ENCODE measurements around the gene PTPRJ. TPM values are rescaled to one million over a fixed set of nuclear protein-coding genes. Genes with fewer than 3 reads are reported as not detected.

The PTPRJ gene
- total and polyA plus RNA-seq, 7 donors: 2.4 to 23.3 (median 10.2) TPM

DNA sequence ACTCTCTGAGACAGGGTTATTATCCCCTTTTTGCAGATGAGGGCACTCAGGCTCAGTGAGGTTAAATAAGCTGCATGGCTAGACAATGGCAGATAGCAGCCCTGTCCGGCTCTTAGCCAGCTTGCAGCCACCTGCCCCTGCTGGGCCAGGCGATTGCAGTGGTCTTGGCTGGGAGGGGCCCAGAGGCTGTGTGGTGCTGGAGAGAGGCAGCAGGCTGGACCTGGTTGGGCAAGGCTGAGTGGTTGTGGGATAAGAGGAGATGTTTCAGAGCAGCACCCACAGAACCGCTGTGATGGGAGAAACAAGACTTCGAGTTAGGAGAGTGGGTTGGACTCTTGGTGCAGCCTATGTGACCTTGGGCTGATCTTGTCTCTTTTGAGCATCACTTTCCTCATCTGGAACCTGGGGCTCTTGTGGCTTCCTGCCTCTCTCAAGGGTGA, 25.5 kb downstream of the PTPRJ start:
- Histone ChIP-seq H3K4me3 (no peak overlapping the region), H3K4me1 (peaks cover 0 to 68% (median 43%) of the 10 kb centered on the region in 4 donors), H3K36me3 (no peaks in the 10 kb centered on the region), H3K27me3 (no peaks in the 10 kb centered on the region), H3K27ac (peak overlapping the region in 2 of 4 donors; percentile 67 to 76), H3K9me3 (no peaks in the 10 kb centered on the region)
- TF ChIP-seq, protein P1, sequence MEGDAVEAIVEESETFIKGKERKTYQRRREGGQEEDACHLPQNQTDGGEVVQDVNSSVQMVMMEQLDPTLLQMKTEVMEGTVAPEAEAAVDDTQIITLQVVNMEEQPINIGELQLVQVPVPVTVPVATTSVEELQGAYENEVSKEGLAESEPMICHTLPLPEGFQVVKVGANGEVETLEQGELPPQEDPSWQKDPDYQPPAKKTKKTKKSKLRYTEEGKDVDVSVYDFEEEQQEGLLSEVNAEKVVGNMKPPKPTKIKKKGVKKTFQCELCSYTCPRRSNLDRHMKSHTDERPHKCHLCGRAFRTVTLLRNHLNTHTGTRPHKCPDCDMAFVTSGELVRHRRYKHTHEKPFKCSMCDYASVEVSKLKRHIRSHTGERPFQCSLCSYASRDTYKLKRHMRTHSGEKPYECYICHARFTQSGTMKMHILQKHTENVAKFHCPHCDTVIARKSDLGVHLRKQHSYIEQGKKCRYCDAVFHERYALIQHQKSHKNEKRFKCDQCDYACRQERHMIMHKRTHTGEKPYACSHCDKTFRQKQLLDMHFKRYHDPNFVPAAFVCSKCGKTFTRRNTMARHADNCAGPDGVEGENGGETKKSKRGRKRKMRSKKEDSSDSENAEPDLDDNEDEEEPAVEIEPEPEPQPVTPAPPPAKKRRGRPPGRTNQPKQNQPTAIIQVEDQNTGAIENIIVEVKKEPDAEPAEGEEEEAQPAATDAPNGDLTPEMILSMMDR (IDR thresholded peaks at IDR 0.05): no peak
- TF ChIP-seq POLR2A (IDR thresholded peaks at IDR 0.05) (no peak), POLR2AphosphoS5 (IDR thresholded peaks at IDR 0.05) (no peak), EP300 (IDR thresholded peaks at IDR 0.05) (no peak)
- intact Hi-C loops (cut with DNase I): no loop called here
- DNase-seq: no peak
- 67 to 78% methylated on average over 4 of the region's 4 CpGs for WGBS, 2 donors

DNA sequence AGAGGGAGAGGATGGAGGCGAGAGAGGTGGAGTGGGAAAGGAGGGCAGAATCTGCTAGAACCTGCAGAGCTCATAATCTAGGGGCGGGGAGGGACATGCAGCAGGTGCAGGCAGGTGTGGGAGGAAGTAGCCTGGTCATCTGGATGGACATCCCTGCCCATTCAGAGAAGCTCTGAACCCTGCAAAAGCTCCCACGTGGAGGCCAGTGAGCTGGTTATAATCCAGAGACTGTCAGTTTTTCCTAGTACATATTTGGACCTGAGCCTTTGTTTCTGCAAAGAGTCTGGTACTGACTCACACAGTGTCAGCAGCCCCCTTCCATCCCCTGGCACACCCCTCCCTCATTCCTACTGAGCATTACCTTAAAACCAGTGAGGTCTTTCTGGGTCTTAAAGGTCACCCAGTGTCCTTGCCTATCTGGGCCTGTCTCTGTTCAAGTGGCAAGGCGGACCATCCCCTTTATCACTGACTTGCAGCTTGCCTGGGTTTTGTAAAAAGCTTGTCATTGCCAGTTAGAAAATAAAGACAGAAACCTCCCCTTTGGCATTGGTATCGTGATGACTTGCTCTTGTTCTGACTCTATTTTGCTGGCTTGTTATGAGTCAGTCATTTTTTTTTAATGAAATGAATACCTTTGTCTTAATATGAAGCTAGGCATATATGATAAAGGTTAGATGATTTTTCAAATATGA, 26.1 kb downstream of the PTPRJ start:
- 66 to 73% methylated on average over 5 of the region's 5 CpGs for WGBS, 2 donors
- no peaks in the 10 kb centered on the region for H3K9me3 ChIP-seq
- H3K4me1 ChIP-seq: peaks cover 0 to 62% (median 41%) of the 10 kb centered on the region in 4 donors
- TF ChIP-seq EP300 (IDR thresholded peaks at IDR 0.05): no peak
- TF ChIP-seq POLR2A (IDR thresholded peaks at IDR 0.05): no peak
- TF ChIP-seq, protein P1 (IDR thresholded peaks at IDR 0.05): no peak
- peak in 3 of 4 donors; percentile 36 to 64 (median 49) for TF ChIP-seq POLR2AphosphoS5 (IDR thresholded peaks at IDR 0.05)
- intact Hi-C loops (cut with DNase I): no loop called here
- no peak for DNase-seq
- H3K36me3 ChIP-seq: no peaks in the 10 kb centered on the region
- no peak overlapping the region for H3K4me3 ChIP-seq
- peak overlapping the region in 3 of 4 donors; percentile 36 to 76 (median 67) for H3K27ac ChIP-seq
- H3K27me3 ChIP-seq: no peaks in the 10 kb centered on the region

DNA sequence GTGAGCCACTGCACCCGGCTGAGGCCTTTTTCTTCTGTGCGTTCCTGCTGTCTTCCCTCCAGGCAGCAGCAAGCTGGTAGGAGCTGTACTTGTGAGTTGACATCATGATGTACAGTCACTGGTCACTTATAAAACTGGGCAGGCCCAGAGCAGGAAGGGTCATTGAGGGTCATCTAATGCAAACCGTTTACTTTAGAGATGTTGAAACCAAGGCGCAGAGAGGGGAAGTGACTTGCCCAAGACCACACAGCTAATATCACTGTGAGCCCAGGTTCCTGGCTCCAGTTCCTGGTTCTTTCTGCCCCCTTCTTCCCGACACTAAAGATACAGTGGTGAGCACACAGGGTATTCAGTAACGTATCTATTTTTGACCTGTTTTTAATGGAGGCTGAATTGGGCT, 27.3 kb downstream of the PTPRJ start:
- intact Hi-C loops (cut with DNase I): no loop called here
- peaks cover 0 to 51% (median 33%) of the 10 kb centered on the region in 4 donors for H3K4me1 ChIP-seq

DNA sequence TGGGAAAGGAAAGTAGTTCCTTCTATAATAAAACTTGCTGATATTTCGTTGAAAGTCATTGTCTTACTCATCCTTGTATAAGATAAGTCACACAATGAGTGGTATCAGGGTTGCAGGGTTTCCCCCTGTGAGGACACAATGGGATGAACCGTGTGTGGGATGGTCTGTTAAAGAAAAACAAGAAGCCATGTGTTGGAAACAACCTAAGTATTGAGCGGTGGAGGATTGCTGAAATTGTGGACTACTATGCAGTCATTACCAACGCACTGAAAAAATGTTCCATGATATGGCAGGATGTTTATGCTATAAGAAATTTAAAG, 28.6 kb downstream of the PTPRJ start:
- intact Hi-C loops (cut with DNase I): no loop called here
- 68 to 71% methylated on average over 4 of the region's 4 CpGs for WGBS, 2 donors
- no peak for DNase-seq
- Histone ChIP-seq H3K4me1 (peaks cover 0 to 46% (median 27%) of the 10 kb centered on the region in 4 donors), H3K27me3 (no peaks in the 10 kb centered on the region), H3K36me3 (no peaks in the 10 kb centered on the region), H3K9me3 (no peaks in the 10 kb centered on the region), H3K27ac (no peak overlapping the region), H3K4me3 (no peak overlapping the region)
- TF ChIP-seq POLR2AphosphoS5 (IDR thresholded peaks at IDR 0.05) (no peak), POLR2A (IDR thresholded peaks at IDR 0.05) (no peak)
- TF ChIP-seq, protein P1 (IDR thresholded peaks at IDR 0.05): no peak

More for the DNA sequence above, 27.3 kb downstream of the PTPRJ start:
- WGBS, 2 donors: 85 to 89% methylated on average over 6 of the region's 6 CpGs
- TF ChIP-seq, protein P1 (IDR thresholded peaks at IDR 0.05): no peak
- TF ChIP-seq POLR2A (IDR thresholded peaks at IDR 0.05): no peak
- no peak for TF ChIP-seq EP300 (IDR thresholded peaks at IDR 0.05)
- TF ChIP-seq POLR2AphosphoS5 (IDR thresholded peaks at IDR 0.05): no peak
- Histone ChIP-seq H3K27ac (peak overlapping the region in 1 of 4 donors; percentile 76), H3K4me3 (no peak overlapping the region), H3K27me3 (no peaks in the 10 kb centered on the region), H3K9me3 (no peaks in the 10 kb centered on the region), H3K36me3 (no peaks in the 10 kb centered on the region)
- no peak for DNase-seq

Data from sigmoid colon (tissue), 7 donors.